Stomach (tissue), 9 donors: ENCODE data around the gene MAPK7. TPM values are rescaled to one million over a fixed set of nuclear protein-coding genes. Genes with fewer than 3 reads are reported as not detected.

Experiments used
- DNase-seq, 2 donors: peaks; one replicate each; pipeline versions ENCODE4 v3.0.0 to v3.0.0-alpha.2; 2013 to 2019
- H3K27ac ChIP-seq, 5 donors: fragments of 200-600 bp in 4 of 5; sonication (generic) in 4 of 5; one replicate each; pipeline ENCODE4 v1.5.1; 2013 to 2019; ENCODE audit warnings: mild to moderate bottlenecking in 1 of 5, moderate library complexity in 1 of 5
- H3K27me3 ChIP-seq, 3 donors: fragments of 200-600 bp; sonication (generic); one replicate each; pipeline ENCODE4 v1.5.1; 2017 to 2019; ENCODE audit warnings: mixed run types in 1 of 3
- H3K36me3 ChIP-seq, 4 donors: fragments of 200-600 bp; sonication (generic); 1 replicate in 3 of 4; 2 replicates in 1 of 4; pipeline ENCODE4 v1.5.1; 2016 to 2019
- H3K4me1 ChIP-seq, 4 donors: fragments of 200-600 bp; sonication (generic); one replicate each; pipeline ENCODE4 v1.5.1; 2016 to 2019
- H3K4me3 ChIP-seq, 4 donors: fragments of 200-600 bp; sonication (generic) in 3 of 4; one replicate each; pipeline ENCODE4 v1.5.1; 2016 to 2019; ENCODE audit warnings: mild to moderate bottlenecking in 1 of 4
- H3K9me3 ChIP-seq, 4 donors: fragments of 200-600 bp; sonication (generic); one replicate each; pipeline ENCODE4 v1.5.1; 2016 to 2019
- EP300 ChIP-seq: sonication (generic); formaldehyde crosslinking; IDR thresholded peaks from one replicate; pipeline ENCODE4 v1.6.1; 2017; ENCODE audit warnings: antibody characterized with exemption
- POLR2A ChIP-seq, 4 donors: fragments of 450-650 bp; IDR thresholded peaks; one replicate each; pipeline ENCODE4 v1.6.1; 2016; ENCODE audit warnings: antibody characterized with exemption in 4 of 4, control low read depth in 2 of 4, mild to moderate bottlenecking in 1 of 4, moderate library complexity in 1 of 4
- POLR2AphosphoS5 ChIP-seq, 3 donors: sonication (generic); formaldehyde crosslinking; IDR thresholded peaks; one replicate each; pipeline ENCODE4 v1.6.1; 2016; ENCODE audit warnings: antibody characterized with exemption in 3 of 3
- WGBS, 5 donors: extraction: QIAGEN DNeasy Blood & Tissue Kit in 3 of 5; methylation state at CpG; one replicate each; pipeline versions ENCODE4 v1.1.5 to v1.1.7; 2013 to 2018; 5-methylcytosine and 5-hydroxymethylcytosine counted together
- intact Hi-C: fragments of 100-400 bp; cut with DNase I; formaldehyde crosslinking; loops from one replicate; pipeline ENCODE4 v1.15.1; 2023; ENCODE audit warnings: low total_unique reads
- polyA plus RNA-seq, 3 donors: library from polyadenylated mRNA; stranded (reverse); fragments of 200-250 nt; gene quantifications; one replicate each; pipeline ENCODE4 v1.2.3, GENCODE V29; 2013
- total RNA-seq, 5 donors: library from RNA; depleted of rRNA; stranded (reverse); fragments of >200 nt; gene quantifications; one replicate each; pipeline versions ENCODE4 v1.1.0 to v1.2.3, GENCODE V29; 2014 to 2016
- TF ChIP-seq, protein P1 (sequence below), 7 experiments: fragments of 450-650 bp in 4 of 7; fragments of 200-600 bp in 3 of 7; sonication (generic) in 3 of 7; IDR thresholded peaks; one replicate each; pipeline ENCODE4 v1.5.1; 2016 to 2019; ENCODE audit warnings: antibody characterized with exemption in 7 of 7, control low read depth in 2 of 7, mild to moderate bottlenecking in 1 of 7
- donor health status: healthy with polysubstance abuse.
- donor health status: Bipolar disorder and iron deficiency.
- donor health status: healthy.

MAPK7 gene
- total and polyA plus RNA-seq, 8 donors: 10.3 to 221 (median 30.5) TPM

DNA sequence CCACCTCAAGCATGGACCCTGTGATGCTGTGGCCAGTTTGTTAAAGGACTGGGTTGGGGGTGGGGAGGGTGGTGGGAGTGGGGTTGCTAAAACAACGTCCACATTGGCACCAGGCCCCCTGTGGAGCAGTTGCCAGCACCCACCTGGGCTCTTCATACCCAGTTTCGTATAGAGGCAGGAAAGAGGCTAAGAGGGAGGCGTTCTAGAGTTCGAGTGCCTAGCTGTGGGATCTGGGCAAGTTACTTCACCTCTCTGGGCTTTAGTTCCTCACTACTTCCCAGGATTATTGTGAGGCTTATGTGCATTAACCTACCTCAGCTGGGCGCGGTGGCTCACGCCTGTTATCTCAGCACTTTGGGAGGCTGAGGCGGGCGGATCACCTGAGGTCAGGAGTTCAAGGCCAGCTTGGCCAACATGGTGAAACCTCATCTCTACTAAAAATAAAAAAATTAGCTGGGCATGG is 7.3 kb downstream of the MAPK7 start:
- TF ChIP-seq POLR2A (IDR thresholded peaks at IDR 0.05): no peak
- TF ChIP-seq, protein P1, sequence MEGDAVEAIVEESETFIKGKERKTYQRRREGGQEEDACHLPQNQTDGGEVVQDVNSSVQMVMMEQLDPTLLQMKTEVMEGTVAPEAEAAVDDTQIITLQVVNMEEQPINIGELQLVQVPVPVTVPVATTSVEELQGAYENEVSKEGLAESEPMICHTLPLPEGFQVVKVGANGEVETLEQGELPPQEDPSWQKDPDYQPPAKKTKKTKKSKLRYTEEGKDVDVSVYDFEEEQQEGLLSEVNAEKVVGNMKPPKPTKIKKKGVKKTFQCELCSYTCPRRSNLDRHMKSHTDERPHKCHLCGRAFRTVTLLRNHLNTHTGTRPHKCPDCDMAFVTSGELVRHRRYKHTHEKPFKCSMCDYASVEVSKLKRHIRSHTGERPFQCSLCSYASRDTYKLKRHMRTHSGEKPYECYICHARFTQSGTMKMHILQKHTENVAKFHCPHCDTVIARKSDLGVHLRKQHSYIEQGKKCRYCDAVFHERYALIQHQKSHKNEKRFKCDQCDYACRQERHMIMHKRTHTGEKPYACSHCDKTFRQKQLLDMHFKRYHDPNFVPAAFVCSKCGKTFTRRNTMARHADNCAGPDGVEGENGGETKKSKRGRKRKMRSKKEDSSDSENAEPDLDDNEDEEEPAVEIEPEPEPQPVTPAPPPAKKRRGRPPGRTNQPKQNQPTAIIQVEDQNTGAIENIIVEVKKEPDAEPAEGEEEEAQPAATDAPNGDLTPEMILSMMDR (IDR thresholded peaks at IDR 0.05): no peak
- TF ChIP-seq EP300: no peak
- no peak for TF ChIP-seq POLR2AphosphoS5 (IDR thresholded peaks at IDR 0.05)
- Histone ChIP-seq H3K9me3 (no peaks in the 10 kb centered on the region), H3K4me3 (peak overlapping the region; percentile 0 to 26 (median 14)), H3K27ac (peak overlapping the region; percentile 40 to 94 (median 89)), H3K27me3 (no peaks in the 10 kb centered on the region), H3K4me1 (peaks cover 65 to 96% (median 81%) of the 10 kb centered on the region in 4 donors), H3K36me3 (peaks cover 38 to 51% (median 43%) of the 10 kb centered on the region in 4 donors)
- no peak for DNase-seq
- intact Hi-C loops: no loop called here
- 68 to 85% (median 75%) methylated on average over 9 of the region's 9 CpGs for WGBS, 5 donors

DNA sequence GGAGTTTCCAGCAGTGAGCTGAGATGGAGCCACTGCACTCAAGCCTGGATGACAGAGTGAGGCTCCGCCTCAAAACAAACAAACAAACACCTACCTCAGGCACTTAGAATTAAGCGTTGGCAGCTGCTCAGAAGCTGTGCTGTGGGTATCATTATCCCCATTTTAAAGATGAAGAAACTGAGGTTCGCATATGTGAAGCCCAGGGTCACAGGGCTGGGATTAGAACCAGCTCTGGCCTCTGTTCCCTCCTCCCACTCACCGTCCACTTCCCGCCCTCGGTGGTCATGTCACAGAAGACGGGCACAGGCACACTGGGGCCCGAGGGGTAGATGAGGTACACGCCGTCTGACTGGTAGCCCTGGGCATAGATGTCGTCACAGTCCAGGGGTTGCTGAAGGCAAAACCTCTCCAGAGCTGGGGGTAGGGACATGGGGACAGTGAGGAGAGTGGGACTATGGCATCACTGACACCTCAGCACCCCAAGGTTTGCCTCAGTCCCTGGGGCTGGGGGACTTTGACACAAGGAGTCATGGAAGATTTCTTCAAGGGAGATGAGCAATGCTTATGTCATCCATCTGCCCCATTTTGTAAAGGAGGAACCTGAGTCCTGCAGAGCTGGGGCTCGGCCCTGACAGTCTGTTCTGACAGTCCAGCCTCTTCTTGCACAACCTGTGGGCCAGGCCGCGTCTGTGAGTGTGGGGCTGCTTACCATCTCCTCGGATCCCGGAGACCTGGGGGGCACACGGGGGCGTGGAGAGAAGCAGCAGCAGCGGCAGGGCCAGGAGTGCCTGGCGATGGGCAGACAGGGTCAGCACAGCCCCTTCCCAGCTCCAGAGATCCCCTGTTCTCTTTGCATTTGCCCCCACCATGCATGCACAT is 8.0 kb downstream of the MAPK7 start:
- DNase-seq: peak; percentile 51 to 54
- peak overlapping the region; percentile 57 to 94 (median 89) for H3K27ac ChIP-seq
- WGBS, 5 donors: 42 to 65% (median 57%) methylated on average over 16 to 20 of the region's 20 CpGs
- H3K4me3 ChIP-seq: peak overlapping the region; percentile 19 to 28 (median 24)
- H3K27me3 ChIP-seq: no peaks in the 10 kb centered on the region
- peaks cover 65 to 88% (median 77%) of the 10 kb centered on the region in 4 donors for H3K4me1 ChIP-seq
- peak in 2 of 3 donors; percentile 11 to 43 for TF ChIP-seq POLR2AphosphoS5 (IDR thresholded peaks at IDR 0.05)
- TF ChIP-seq, protein P1 (IDR thresholded peaks at IDR 0.05): no peak
- TF ChIP-seq EP300: no peak
- peaks cover 30 to 44% (median 36%) of the 10 kb centered on the region in 4 donors for H3K36me3 ChIP-seq
- intact Hi-C loops: no loop called here
- no peaks in the 10 kb centered on the region for H3K9me3 ChIP-seq

DNA sequence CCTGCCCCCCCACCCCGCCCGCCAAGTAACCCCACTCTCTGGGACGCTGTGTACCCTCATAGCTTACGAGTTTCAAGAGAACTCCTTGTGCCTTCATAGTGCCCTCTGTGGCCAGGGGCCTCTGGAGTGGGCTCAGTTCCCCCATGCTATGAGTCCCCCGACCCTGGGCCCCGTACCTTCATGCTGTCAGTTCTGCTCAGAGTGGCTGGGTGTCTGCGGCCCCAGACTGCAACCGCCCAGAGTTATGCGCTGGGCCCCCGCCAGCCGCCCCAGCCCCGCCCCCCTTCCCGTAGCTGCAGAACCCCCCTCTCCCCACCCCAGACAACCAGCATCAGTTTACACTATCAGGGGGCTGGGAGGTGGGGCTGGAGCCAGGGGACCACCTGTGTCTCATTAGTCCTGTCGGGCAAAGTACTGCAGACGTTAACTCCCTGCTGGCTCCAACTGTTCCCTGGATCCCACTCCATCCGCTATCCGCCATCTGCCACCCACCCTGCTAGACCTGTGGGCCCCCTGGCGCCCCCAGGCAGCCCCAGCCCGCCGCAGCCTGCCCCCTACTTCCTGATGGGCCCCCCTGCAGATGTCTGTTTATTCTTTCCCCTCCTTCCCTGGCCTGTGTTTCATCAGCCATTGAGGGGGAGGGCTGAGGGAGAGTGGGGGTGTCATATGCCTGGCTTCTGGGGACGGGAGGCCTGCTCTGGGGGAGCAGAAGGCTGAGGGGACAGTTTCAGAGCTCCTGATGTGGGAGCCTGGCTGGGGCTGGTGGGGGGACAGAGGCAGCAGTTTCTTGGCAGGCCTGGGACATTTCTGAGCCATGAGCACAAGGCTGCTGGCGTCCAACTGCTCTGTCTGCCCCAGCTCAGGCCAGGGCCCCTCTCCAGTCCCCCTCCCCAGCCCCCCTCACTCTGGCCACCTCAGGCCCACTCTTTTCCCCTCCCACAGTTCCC is 8.9 kb downstream of the MAPK7 start, which contains the start of gene MFAP4:
Gene MFAP4, minus strand, starts transcription at position 217 of the 947 bp plus-strand sequence. Its CDS starts 35 bp downstream, at position 182.
- Histone ChIP-seq H3K36me3 (peaks cover 21 to 34% (median 26%) of the 10 kb centered on the region in 4 donors), H3K4me1 (peaks cover 62 to 86% (median 68%) of the 10 kb centered on the region in 4 donors), H3K27ac (peak within 1 kb of the TSS; percentile 57 to 94 (median 89)), H3K27me3 (no peaks in the 10 kb centered on the region), H3K9me3 (no peaks in the 10 kb centered on the region), H3K4me3 (peak within 1 kb of the TSS; percentile 19 to 28 (median 24))
- DNase-seq: peak in 1 of 2 donors; percentile 95
- 14 to 21% (median 19%) methylated on average over 13 to 22 of the region's 22 CpGs for WGBS, 5 donors
- intact Hi-C loops: no loop called here
- TF ChIP-seq, protein P1 (IDR thresholded peaks at IDR 0.05): no peak
- TF ChIP-seq POLR2A (IDR thresholded peaks at IDR 0.05) (no peak), EP300 (peak; percentile 88), POLR2AphosphoS5 (IDR thresholded peaks at IDR 0.05) (peak in 1 of 3 donors; percentile 5)
